AG09309 (cell line): ENCODE results near the gene RGS16.

Source experiments
- DNase-seq: peaks from one replicate; pipeline ENCODE4 v3.0.0-alpha.2; 2010; ENCODE audit warnings: low read depth
- H3K4me3 ChIP-seq: 2 replicates; pipeline ENCODE4 v1.5.1; 2011; ENCODE audit warnings: mild to moderate bottlenecking, low read depth, low read length, moderate library complexity; ENCODE audit not compliant: control insufficient read depth
- CTCF ChIP-seq: IDR thresholded peaks from 2 replicates; pipeline ENCODE4 v1.5.1; 2011; ENCODE audit warnings: mild to moderate bottlenecking, low read depth, low read length, inconsistent platforms; ENCODE audit not compliant: insufficient read depth, control insufficient read depth; ENCODE audit errors: missing control alignments

The RGS16 gene

GRCh38 chr1:182646739-182647138 is 42.5 kb upstream of the RGS16 start:
- DNase-seq: no peak
- no peak for TF ChIP-seq CTCF
- H3K4me3 ChIP-seq: no peak overlapping the region

GRCh38 chr1:182644886-182645285 is 40.7 kb upstream of the RGS16 start:
- no peak overlapping the region for H3K4me3 ChIP-seq
- DNase-seq: no peak
- no peak for TF ChIP-seq CTCF

- no peak for TF ChIP-seq CTCF
- DNase-seq: no peak
- H3K4me3 ChIP-seq: no peak overlapping the region
These were observed 39.5 kb upstream of the RGS16 start for GRCh38 chr1:182643699-182644098.

GRCh38 chr1:182642461-182642860 is 38.3 kb upstream of the RGS16 start:
- TF ChIP-seq CTCF: no peak
- no peak for DNase-seq
- no peak overlapping the region for H3K4me3 ChIP-seq

- DNase-seq: no peak
- TF ChIP-seq CTCF: no peak
- H3K4me3 ChIP-seq: no peak overlapping the region
These were observed 37.4 kb upstream of the RGS16 start for GRCh38 chr1:182641561-182641960.

- no peak for TF ChIP-seq CTCF
- no peak for DNase-seq
These were observed 35.1 kb upstream of the RGS16 start for GRCh38 chr1:182639330-182639729.

GRCh38 chr1:182637769-182638168 is 33.6 kb upstream of the RGS16 start:
- TF ChIP-seq CTCF: no peak
- DNase-seq: no peak

More at GRCh38 chr1:182639330-182639729, 35.1 kb upstream of the RGS16 start:
- no peak overlapping the region for H3K4me3 ChIP-seq

More at GRCh38 chr1:182637769-182638168, 33.6 kb upstream of the RGS16 start:
- H3K4me3 ChIP-seq: no peak overlapping the region
